ENCODE data around the gene GSTT4.
"Not testable (repeated sequence)": the region's sequence is repeated elsewhere in the genome, so short reads cannot be mapped to it uniquely, and the experiment has no call there.

The GSTT4 gene

GRCh38 chr22:23949764-23950163, 55.5 kb downstream of the GSTT4 start:
- DNase-seq: not testable (repeated sequence)

Data from stimulated activated CD4-positive, alpha-beta T cell treated with anti-CD3 and anti-CD28 coated beads, Interleukin-12 subunit alpha, Interleukin-12 subunit beta, amount 100 ng/mL, for 4 hours (primary cell).